GM19438 (cell line): Measurements from ENCODE around the gene FBXO15.

Source experiments
- ATAC-seq: cut with Tn5 transposase; IDR thresholded peaks from one replicate; pipeline ENCODE4 v1.9.1; 2021; ENCODE audit warnings: low read depth; ENCODE audit not compliant: unreplicated experiment

The FBXO15 gene

DNA sequence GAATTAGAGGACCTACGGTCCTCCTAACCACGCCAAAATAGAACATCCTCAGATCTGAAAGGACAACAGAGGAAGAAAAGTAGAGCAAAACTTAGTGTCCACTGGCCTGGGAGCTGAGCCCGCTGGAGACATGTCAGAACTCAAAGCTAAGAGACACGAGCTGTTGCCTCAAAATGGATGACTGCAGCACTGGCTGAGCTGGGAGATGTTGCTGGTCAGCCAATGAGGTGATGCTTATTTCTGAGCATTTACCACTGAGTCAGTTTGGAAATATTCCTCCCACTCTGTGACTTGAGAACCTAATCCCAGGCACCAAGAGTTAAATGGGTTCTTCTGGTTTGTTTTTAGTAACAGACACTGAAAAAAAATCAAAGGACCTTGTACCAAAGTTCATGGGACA lies 32.6 kb downstream of the FBXO15 start:
- no peak for ATAC-seq

DNA sequence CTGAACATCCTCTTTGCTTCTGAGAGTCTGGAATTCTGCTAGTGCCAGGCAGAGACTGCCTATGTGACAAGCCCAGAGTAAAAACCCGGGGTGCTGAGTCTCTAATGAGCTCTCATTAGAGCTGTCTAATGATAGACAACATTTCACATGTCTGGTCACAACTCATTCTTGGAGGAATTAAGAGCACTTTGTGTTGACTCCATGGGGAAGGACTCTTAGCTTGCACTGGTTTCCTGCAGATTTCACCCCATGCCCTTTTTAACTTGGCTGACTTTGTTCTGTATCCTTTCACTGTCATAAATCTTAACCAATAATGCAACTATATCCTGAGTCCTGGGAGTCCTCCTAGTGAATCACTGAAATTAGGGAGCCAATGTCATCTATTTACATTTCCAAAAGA lies 33.5 kb downstream of the FBXO15 start:
- ATAC-seq = no peak

DNA sequence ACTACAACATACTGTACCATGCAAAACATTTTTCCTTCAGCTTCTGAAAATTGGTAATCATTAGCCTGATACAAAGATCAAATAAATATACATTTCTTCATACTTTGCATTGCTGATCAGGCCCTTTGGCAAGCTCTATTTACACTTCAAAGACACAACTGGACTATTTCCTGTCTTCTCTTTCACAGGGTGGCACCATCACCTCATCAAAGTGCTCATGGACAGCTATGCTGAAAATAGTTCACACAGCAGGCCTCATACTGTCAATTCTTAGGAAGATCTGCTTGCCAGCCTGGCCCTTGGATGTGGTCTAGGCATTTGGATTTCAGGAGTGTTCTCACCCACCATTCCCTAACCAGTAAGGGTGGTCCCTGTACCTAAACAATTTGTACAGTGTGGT lies 33.9 kb downstream of the FBXO15 start:
- no peak for ATAC-seq

DNA sequence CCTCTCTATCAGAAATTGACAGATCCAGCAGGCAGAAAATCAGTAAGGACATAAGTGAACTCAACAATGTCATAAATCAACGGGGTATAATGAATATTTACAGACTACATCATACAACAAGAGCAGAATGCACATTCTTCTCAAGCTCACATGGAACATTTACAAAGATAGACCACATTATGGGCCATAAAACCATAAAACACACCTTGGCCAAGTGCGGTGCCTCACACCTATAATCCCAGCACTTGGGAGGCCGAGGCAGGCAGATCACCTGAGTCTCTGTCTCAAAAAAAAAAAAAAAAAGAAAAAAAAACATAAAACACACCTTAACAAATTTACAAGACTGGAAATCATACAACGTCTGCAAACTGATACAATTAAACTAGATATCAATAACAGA lies 36.7 kb downstream of the FBXO15 start:
- ATAC-seq = no peak

DNA sequence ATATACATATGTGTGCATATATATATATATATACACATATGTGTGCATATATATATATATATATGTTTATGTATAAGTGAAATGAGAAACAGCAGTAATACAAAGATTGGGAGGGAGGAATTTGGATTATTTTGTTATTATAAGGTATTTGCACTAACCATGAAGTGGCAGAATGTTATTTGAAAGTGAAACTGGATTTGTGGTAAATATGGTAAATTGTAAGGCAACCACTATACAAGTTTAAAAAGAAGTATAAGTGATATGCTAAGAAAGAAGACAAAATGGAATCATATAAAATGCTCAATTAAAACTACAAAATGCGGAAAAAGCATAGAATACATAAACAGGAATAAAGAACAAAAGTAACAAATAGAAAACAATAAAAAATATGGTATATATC lies 37.5 kb downstream of the FBXO15 start:
- ATAC-seq = no peak

DNA sequence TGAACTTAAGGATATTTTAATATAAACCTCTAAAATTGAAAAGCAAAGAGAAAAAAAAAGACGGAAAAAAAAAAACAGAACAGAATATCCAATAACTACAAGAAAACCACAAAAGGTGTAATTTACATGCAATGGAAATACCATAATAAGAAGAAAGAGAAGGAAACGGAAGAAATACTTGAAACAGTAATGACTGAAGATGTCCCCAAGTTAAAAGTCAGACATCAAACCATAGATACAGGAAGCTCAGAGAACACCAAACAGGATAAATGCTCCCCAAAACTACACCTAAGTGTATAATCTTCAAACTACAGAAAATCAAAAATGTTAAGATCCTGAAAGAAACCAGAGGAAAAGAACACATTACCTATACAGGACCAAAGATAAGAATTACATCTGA lies 39.2 kb downstream of the FBXO15 start:
- no peak for ATAC-seq

DNA sequence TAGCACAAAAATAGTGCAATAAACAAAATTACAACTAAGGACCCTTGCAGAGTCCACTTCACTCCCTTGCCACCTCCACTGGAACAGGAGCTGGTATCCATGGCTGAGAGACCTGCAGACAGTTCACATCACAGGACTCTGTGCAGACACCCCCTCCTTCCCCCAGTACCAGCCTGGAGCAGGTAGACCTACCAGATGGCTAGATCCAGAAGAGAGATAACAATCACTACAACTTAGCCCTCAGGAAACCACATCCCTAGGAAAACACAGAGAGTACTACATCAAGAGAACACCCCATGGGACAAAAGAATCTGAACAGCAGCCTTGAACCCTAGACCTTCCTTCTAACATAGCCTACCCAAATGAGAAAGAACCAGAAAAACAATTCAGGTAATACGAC lies 49.8 kb downstream of the FBXO15 start:
- ATAC-seq = no peak

DNA sequence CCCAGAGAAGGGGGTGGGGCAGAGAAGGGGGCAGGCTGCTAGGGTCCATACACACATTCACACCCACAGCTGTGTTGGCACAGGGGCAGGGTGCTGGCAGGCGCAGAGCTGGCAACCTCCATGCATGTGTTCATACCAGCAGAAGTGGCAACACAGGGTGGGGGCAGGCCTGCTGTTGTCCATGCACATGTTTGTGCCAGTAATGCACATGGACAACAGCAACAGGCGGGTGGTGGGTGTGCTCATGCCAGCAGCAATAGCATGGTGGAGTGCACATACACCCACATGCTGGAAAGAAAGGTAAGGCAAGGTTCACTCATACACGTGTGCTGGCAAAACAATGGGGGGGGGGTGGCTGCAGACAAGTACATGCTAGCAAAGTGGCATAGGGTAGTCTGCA lies 54.7 kb downstream of the FBXO15 start:
- ATAC-seq = no peak

DNA sequence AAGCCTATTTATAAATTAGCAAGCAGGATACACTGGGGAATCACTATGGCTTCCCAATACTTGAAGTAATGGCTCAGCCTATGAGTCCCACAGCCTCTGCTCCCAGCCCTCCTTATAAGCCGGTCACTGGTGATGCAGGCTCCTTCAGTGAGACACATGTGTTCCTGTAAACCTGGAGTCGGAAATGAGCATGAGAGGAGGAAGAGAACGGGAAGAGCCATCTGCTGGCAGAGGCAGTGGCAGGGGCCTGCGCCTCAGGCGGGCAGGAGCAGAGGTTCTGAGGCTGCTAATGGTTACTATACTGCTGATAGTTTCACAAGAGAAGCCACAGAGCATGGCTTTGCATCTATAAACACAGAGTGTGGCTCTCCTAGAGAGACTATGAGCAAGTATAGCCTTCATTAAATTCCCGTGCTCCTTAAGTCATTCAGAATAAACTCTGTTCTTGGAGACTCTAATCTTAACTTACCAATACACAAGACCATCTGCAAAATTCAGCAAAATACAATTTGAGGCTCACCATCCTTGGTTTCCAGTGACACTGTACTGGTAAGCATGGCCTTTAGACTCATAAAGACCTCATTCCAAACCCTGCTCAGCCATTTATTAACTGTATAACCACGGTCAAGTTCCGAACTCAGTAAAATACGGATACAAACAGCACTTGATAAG lies 63.3 kb downstream of the FBXO15 start:
- ATAC-seq = no peak

DNA sequence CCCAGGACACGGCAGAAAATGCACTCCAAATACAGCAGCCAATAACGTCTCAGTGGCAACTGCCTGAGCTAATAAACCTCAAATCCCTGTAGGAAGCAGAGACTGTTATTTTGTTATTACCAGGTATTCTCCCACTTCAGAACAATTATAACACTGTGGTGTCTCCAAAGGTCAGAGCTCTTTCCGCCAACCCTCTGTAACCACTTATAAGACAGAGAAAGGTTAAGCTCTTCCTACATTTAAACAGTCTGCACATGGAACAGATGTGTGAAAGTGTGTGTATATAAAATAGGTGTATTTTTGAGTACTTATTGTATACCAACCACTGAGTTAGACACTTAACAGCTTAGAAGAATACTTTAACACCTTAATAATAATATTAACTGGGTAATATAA lies 64.1 kb downstream of the FBXO15 start:
- no peak for ATAC-seq

DNA sequence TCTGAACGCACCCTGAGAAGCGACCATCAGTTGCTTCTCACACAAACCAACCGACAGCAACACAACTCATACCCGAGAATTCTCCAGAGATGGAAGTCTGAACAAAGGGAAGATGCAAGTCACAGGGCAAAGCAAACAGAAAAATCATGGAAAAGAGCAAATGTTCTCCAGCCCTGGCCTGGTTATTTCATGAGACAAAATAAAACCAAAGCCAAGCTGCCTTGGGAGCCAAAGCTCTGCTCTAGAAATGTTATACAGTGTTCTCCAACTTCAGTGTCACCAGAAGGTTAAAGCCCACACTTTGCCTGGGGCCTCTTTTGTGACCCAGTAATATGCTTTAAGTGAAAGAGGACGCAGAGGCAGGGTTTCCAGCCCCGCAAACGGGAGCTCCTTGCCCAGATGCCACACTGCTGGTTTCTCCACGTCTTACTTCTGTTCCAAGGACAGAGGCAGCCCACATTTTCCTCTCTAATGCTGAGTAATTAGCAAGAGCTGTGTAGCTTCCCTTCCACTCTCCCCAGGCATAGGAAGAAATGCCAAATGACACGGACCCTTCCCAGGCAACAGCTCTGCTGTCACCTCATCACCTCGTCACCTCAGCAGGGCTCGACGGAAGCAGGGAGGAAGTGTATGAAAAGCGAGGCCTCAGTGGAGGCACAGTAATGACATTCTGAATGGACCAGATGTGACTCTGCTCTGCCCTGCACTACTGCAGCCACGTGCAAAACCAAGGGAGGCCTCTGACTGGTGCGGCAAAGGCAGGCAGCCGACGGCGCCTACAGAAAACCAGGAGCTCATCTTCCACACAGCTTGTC lies 64.7 kb downstream of the FBXO15 start:
- no peak for ATAC-seq

DNA sequence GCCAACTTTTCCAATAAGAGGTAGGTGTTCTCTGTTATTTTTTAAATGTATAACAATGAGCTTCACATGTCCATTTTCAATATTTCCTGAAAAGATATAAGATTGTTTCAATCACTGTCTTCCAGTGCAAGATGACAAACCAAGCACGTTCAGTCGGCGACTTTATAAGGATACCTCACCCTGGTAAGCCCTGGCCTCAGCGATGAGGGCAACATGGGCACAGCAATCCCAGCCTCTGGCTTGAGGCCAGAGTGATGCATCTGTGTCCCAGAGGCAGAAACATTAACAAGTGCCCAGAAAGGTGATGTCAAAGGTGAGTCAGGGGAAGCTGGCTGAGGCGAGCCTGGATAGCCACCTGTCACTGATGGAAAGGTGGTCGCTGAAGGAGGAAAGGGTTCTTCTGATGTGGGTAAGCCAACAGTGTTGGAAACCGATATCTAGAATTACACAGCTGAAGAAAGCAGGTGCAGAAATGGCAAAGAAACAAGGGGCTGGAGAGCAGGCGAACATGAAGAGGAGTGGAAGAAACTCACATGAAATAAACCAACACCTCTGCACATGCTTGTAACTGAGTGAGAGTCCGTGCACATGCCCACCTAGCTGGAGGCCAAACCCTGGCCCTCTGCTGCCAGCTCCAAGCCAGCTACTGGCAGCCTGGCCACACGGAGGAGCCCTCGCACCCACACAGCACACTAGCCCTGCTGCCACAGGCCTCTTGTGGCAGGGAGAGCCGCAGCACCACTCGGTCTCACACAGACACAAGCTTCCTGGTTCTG lies 65.5 kb downstream of the FBXO15 start:
- ATAC-seq = peak; percentile 79

DNA sequence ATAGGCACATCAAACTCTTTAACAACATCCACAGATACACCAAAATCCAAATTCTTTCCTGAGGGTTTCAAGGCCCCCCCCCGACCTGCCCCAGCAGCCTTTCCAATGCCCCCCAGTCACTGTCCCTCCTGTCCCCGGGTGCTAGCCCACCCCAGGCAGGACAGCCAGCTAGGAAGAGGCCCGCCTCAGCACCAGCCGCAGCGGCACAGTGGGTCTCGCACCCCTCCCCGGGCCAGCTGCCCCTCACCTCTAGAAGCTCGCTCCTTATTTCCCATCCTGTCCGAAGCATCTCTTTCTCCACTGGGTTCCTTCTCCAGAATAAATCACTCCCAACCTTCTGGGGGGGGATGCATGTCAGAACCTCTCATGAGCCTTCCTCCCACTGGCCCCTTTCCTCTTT lies 69.4 kb downstream of the FBXO15 start:
- no peak for ATAC-seq

DNA sequence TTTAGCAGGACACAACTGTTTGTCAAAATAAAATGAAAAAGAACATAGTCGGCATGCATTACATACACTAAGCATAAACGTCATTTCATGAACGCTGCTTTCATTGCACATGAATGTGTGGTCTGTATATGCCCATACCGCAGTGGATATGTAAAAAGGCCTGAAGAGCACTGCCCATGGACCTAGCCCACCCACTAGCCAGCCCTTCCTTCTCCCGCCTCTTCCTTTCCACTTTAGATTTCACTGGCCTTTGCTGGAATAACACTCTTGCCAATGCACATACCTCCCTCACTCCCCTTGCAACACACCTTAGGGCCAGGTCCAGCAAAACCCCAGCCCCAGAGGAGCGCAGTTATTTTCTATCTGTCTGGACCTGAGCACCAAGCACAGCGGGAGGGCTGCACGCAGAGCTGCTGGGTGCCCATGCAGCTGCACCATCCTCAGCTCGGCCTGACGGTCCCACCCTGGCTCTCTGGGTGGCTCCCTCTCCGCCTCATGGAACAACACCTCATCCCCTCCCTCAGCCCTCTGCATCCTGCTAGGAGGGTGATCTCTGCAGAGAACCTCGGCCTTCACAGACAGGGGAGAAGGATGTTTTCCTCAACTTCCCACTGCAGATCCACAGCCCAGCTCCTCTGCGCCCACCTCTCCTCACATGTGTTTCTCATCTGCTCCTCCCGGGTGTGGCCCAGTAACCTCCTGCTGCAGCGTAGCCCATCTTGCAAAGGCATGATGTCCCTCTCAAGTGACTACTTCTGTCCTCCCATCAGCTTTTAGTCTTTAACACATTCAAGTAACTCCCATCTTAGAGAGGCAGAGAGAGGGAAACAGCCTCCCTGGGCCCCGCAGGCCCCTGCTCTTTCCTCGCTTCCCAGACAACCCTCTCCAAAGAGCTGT lies 72.7 kb downstream of the FBXO15 start:
- no peak for ATAC-seq

DNA sequence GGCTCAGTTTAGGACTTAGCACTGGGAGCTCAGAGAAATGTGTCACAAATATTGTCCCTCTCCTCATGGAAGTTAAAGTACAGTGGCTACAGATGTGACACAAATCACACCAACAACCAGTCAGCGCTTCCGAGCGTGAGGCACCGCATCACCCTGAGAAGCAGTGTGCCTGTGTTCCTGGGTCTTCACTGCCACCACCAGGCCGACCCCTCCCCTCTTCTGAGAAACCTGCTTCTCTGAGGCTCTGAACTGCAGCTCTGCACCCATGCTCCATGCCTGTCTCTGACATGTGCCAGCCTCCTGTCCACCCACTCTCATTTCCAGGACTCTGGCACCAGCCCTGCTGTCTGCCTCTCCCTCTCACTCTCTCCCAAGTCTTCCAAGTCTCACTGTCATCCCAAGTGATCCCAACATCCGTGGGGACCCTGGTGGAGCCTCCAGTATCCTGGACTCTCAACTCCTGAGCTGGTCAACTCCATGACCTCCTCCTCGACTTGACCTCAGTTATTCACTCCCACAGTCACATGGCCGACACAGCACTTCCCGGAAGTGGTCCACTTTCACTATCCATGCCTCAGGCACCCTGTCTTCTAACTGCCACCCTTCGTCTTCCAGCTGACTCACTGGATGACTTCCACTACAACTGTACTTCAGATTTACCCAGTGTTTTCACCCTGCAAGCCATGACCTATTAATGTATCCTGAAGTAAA lies 73.5 kb downstream of the FBXO15 start:
- no peak for ATAC-seq

DNA sequence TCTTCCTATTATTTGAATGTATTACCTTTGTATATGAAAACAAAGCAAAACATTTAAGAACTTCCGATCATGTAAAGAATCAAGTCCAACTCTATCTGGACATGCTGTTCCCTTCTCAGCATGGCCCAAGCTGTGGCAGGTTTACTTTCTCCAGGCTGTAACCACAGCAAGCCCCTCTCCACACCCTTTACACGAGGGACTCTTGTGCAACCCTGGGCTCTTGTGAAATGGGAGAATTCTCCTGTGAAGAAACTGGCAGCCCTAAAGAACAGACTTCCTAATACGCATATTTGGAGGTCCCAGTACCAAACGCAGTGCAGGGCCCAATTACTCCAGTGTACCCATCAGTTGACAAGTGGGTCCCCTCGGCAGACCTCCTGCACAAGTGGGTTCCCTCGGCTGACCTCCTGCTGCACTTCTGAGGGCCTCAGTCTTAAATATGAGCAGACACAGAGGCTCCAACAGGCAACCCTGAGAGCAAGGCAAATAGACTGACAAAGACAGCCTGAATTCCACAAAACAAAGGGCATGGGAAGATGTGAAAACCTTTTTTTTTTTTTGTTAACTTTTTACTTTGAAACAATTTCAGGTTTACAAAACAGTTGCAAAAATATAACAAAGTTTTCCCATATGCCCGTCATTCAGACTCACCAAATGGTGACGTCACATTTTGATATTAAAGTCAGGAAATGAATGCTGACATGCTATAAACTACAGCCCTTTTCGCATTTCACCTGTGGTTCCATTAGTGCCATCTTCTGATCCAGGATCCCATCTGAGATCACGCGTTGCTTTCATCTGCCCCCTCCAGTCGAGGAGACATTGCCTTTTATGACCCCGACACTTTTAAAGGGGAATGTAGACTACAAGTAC lies 78.2 kb downstream of the FBXO15 start:
- ATAC-seq = no peak

DNA sequence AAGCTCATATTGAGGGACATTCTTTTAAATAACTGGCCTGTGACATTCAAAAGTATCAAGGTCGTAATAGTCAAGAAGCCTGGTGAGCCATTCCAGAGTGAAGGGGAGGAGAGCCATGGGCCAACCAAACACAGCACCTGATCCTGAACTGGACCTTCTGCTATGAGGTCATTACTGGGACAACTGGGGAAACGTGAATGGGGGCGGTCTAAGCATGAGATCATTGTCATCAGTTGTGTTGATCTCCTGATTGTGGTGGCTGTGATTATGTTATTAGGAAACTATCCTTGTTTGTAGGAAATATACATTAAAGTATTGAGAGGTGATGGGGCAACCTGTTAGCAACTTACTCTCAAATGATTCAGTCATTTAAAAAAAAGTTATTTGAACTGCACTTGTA lies 79.3 kb downstream of the FBXO15 start:
- no peak for ATAC-seq

DNA sequence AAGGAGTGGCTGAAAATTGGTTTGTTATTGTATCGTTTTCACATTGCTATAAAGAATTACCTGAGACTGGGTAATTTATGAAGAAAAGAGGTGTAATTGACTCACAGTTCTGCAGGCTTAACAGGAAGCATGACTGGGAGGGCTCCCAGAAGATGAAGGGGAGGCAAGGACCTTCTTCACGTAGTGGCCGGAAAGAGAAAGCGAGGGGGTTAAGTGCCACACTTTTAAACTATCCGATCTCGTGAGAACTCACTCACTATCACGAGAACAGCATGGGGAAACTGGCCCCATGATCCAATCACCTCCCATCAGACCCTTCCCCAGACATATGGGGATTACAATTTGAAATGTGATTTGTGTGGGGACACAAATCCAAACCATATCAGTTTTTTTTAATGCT lies 81.6 kb downstream of the FBXO15 start:
- no peak for ATAC-seq

DNA sequence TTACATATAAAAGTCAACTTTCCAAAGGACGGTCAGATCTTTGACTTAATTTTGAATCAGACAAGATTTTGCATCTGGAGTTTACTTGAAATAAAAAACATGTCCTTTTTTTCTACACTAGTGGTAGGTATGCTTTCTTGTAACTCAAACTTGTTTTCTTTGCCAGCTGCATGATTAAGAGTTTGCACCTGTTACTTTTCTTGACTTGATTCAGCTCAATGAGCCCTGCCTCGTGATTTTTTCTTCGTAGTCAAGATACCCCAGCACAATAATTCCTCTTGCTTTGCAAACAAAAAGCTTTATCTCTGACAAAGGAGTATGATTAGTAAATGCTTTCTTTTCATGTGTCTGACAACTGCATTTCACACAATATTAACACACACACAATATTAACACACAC lies 82.3 kb downstream of the FBXO15 start:
- no peak for ATAC-seq
